HL-60/S4 treated with retinoic acid at 250 ng/mL for 4 days and 3 days (cell line): Measurements from ENCODE around the gene COX8A.

Experiments
- in situ Hi-C: fragments of 300-500 bp; cut with MboI; formaldehyde crosslinking; loops from 2 replicates; pipeline ENCODE4 v1.7.0; 2022; ENCODE audit warnings: low sequenced_read_pairs

The COX8A gene

GRCh38 chr11:64019106-64020037 lies 45.0 kb downstream of the COX8A start:
- in situ Hi-C loops = no loop called here

- in situ Hi-C loops = no loop called here
These were observed 46.7 kb downstream of the COX8A start for GRCh38 chr11:64020976-64021756.

DNA sequence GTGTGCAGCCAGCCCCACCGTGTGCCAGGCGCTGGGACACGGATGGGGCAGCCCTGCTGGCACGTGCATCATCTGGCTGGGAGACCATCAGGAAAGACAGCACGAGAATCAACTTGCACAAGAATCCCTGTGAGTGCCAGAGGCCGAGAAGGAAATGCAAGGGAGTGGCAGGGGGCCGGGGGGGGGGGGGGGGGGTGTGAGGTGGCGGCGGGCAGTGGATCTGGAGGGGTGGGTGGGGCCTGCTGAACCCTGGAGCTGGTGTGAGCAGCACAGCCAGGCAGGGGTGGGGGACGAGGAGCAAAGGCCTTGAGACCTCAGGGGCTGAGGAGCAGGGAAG lies 47.3 kb downstream of the COX8A start:
- in situ Hi-C loops = no loop called here

DNA sequence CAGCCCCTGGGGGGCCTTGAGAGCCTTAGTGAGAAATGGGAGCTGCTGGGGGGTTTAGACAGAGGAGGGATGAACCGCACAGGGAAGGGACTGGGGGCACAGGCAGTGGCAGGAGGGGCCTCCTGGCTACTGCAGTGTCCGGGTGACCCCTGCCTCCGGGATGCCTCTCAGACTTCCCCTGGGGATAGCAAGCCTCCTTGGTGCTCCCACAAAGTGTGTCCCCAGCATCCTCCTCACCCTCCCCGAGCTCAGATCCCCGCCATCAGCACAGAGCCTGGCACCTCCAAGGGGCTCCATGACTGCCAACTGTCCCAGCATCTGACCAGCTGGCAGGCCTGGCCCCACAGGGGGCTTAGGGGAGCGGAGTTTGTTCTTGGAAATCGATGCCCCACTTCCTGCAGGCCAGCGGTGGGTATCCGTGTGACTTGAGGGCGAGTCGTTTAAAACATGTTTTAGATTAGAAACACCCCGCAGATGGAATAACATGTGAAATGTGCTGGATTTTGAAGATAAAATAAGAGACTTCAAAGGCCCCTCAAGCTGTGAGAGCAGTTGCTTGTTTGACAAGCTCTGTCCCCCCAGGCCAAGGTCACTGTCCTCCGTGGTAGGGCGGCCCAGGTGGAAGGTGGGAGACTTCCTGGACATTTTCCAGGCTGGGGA lies 47.8 kb downstream of the COX8A start:
- in situ Hi-C loops = no loop called here

GRCh38 chr11:64023712-64024710 lies 49.6 kb downstream of the COX8A start:
- in situ Hi-C loops = no loop called here

DNA sequence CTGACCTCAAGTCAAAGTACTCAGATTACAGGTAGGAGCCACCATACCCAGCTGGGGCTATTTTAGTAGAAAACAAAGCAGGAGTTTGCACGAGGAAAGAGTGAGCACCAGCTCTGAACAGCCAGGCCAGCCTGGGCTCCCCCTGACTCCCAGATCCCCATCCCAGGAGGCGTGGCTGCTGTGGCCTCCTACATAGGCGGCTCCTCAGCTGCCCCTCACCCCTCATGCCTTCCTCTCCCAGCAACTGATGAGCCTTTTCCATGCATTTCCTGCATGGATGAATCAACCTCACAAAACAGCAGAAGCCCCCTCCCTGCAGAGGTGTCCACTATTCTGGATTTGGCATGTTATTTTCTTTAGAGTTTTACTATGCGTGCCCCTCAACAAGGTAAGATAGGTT lies 50.8 kb downstream of the COX8A start:
- in situ Hi-C loops = no loop called here
